Small intestine (tissue), 7 donors: ENCODE measurements around the gene TMED9. TPM values are rescaled to one million over a fixed set of nuclear protein-coding genes. Genes with fewer than 3 reads are reported as not detected.

Experiments used
- DNase-seq, 2 donors: peaks; one replicate each; pipeline versions ENCODE4 v3.0.0 to v3.0.0-alpha.2; 2013
- FAIRE-seq: peaks from 2 replicates; lab custom pipeline; 2012; peaks lifted over from hg19 to GRCh38; lab: Jason Lieb, UNC
- H3K27ac ChIP-seq, 3 donors: one replicate each; pipeline ENCODE4 v1.5.1; 2013; ENCODE audit warnings: low read length in 2 of 3, mild to moderate bottlenecking in 2 of 3, control low read depth in 1 of 3, inconsistent platforms in 1 of 3, low read depth in 1 of 3, moderate library complexity in 1 of 3
- H3K27me3 ChIP-seq, 3 donors: one replicate each; pipeline ENCODE4 v1.6.1; 2013; ENCODE audit warnings: low read length in 3 of 3, inconsistent platforms in 1 of 3; ENCODE audit not compliant: control insufficient read depth in 3 of 3, insufficient read depth in 3 of 3
- H3K36me3 ChIP-seq, 3 donors: one replicate each; pipeline ENCODE4 v1.6.1; 2013; ENCODE audit warnings: low read length in 3 of 3, inconsistent platforms in 1 of 3, low read depth in 1 of 3, mild to moderate bottlenecking in 1 of 3, moderate library complexity in 1 of 3; ENCODE audit not compliant: control insufficient read depth in 3 of 3, insufficient read depth in 2 of 3
- H3K4me1 ChIP-seq, 3 donors: one replicate each; pipeline ENCODE4 v1.6.1; 2013; ENCODE audit warnings: low read length in 2 of 3, inconsistent platforms in 1 of 3, low read depth in 1 of 3, mild to moderate bottlenecking in 1 of 3, moderate library complexity in 1 of 3; ENCODE audit not compliant: control insufficient read depth in 3 of 3, insufficient read depth in 2 of 3
- H3K4me3 ChIP-seq, 3 donors: one replicate each; pipeline ENCODE4 v1.5.1; 2013; ENCODE audit warnings: low read length in 3 of 3, control low read depth in 1 of 3, inconsistent platforms in 1 of 3, low read depth in 1 of 3, mild to moderate bottlenecking in 1 of 3, moderate library complexity in 1 of 3
- H3K9me3 ChIP-seq, 2 donors: one replicate each; pipeline ENCODE4 v1.6.1; 2013; ENCODE audit warnings: low read depth in 1 of 2, low read length in 1 of 2; ENCODE audit not compliant: control insufficient read depth in 2 of 2, insufficient read depth in 1 of 2
- WGBS, 3 donors: extraction: QIAGEN DNeasy Blood & Tissue Kit; methylation state at CpG; one replicate each; pipeline ENCODE4 v1.1.7; 2013; 5-methylcytosine and 5-hydroxymethylcytosine counted together
- polyA plus RNA-seq, 4 donors: library from polyadenylated mRNA; stranded (reverse) in 3 of 4; unstranded in 1 of 4; fragments of 200-250 nt in 3 of 4; fragments of 120-200 nt in 1 of 4; gene quantifications; one replicate each; pipeline versions ENCODE4 v1.2.1 to v1.2.3, GENCODE V29; 2013
- donor health status: healthy with polysubstance abuse.
- donor health status: control.
- donor health status: control.
- donor health status: Bipolar disorder and iron deficiency.
- donor health status: healthy.

TMED9 gene
- polyA plus RNA-seq, 4 donors, result 34.9 to 183 (median 86.3) TPM

- DNase-seq (no peak), FAIRE-seq (no peak)
- peaks cover 0 to 7% (median 4%) of the 10 kb centered on the region in 3 donors for H3K4me1 ChIP-seq
- H3K36me3 ChIP-seq, result peaks cover 2 to 23% (median 10%) of the 10 kb centered on the region in 3 donors
- H3K27ac ChIP-seq, result no peak overlapping the region
- no peaks in the 10 kb centered on the region for H3K27me3 ChIP-seq
- no peaks in the 10 kb centered on the region for H3K9me3 ChIP-seq
- H3K4me3 ChIP-seq, result no peak overlapping the region
- 68 to 79% (median 75%) methylated on average over 1 of the region's 1 CpG for WGBS, 3 donors
Measured at GRCh38 chr5:177590406-177590805, 1.6 kb upstream of the TMED9 start.

GRCh38 chr5:177591690-177592009 is 353 bp upstream of the TMED9 start:
- FAIRE-seq (no peak), DNase-seq (no peak)
- peak overlapping the region in 2 of 3 donors; percentile 89 to 91 for H3K4me3 ChIP-seq
- 12 to 20% (median 14%) methylated on average over 8 of the region's 8 CpGs for WGBS, 3 donors
- H3K36me3 ChIP-seq, result peaks cover 6 to 35% (median 17%) of the 10 kb centered on the region in 3 donors
- peaks cover 0 to 7% (median 4%) of the 10 kb centered on the region in 3 donors for H3K4me1 ChIP-seq
- H3K27ac ChIP-seq, result peak overlapping the region in 1 of 3 donors; percentile 94
- no peaks in the 10 kb centered on the region for H3K27me3 ChIP-seq
- no peaks in the 10 kb centered on the region for H3K9me3 ChIP-seq

- no peaks in the 10 kb centered on the region for H3K27me3 ChIP-seq
- peak overlapping the region; percentile 89 to 95 (median 91) for H3K4me3 ChIP-seq
- no peak overlapping the region for H3K27ac ChIP-seq
- H3K9me3 ChIP-seq, result no peaks in the 10 kb centered on the region
- H3K36me3 ChIP-seq, result peaks cover 6 to 38% (median 17%) of the 10 kb centered on the region in 3 donors
- DNase-seq, result no peak
- peaks cover 0 to 7% (median 4%) of the 10 kb centered on the region in 3 donors for H3K4me1 ChIP-seq
- FAIRE-seq, result no peak
- WGBS, 3 donors, result 63 to 79% (median 69%) methylated on average over 13 of the region's 13 CpGs
Measured at GRCh38 chr5:177592905-177593304, 902 bp downstream of the TMED9 start.

GRCh38 chr5:177593511-177593910 is 1.5 kb downstream of the TMED9 start:
- WGBS, 3 donors, result 64 to 74% (median 71%) methylated on average over 3 of the region's 3 CpGs
- no peak for DNase-seq
- no peak for FAIRE-seq
- no peaks in the 10 kb centered on the region for H3K27me3 ChIP-seq
- no peak overlapping the region for H3K27ac ChIP-seq
- peak overlapping the region in 2 of 3 donors; percentile 89 to 91 for H3K4me3 ChIP-seq
- no peaks in the 10 kb centered on the region for H3K9me3 ChIP-seq
- H3K36me3 ChIP-seq, result peaks cover 6 to 38% (median 17%) of the 10 kb centered on the region in 3 donors
- peaks cover 0 to 7% (median 4%) of the 10 kb centered on the region in 3 donors for H3K4me1 ChIP-seq

GRCh38 chr5:177594071-177594470 is 2.1 kb downstream of the TMED9 start:
- peaks cover 6 to 38% (median 17%) of the 10 kb centered on the region in 3 donors for H3K36me3 ChIP-seq
- no peaks in the 10 kb centered on the region for H3K27me3 ChIP-seq
- FAIRE-seq (no peak), DNase-seq (no peak)
- no peak overlapping the region for H3K27ac ChIP-seq
- H3K4me1 ChIP-seq, result peaks cover 0 to 7% (median 4%) of the 10 kb centered on the region in 3 donors
- WGBS, 3 donors, result 91 to 94% (median 92%) methylated on average over 8 of the region's 8 CpGs
- H3K9me3 ChIP-seq, result no peaks in the 10 kb centered on the region
- H3K4me3 ChIP-seq, result no peak overlapping the region

GRCh38 chr5:177595026-177595585 is 3.1 kb downstream of the TMED9 start:
- Histone ChIP-seq H3K4me1 (peaks cover 0 to 7% (median 4%) of the 10 kb centered on the region in 3 donors), H3K4me3 (no peak overlapping the region), H3K27me3 (no peaks in the 10 kb centered on the region), H3K36me3 (peaks cover 6 to 38% (median 17%) of the 10 kb centered on the region in 3 donors), H3K27ac (no peak overlapping the region), H3K9me3 (no peaks in the 10 kb centered on the region)
- FAIRE-seq (no peak), DNase-seq (no peak)
- WGBS, 3 donors, result 93 to 98% (median 96%) methylated on average over 8 of the region's 8 CpGs

GRCh38 chr5:177595991-177596774 is 4.2 kb downstream of the TMED9 start:
- peaks cover 0 to 14% (median 4%) of the 10 kb centered on the region in 3 donors for H3K4me1 ChIP-seq
- H3K9me3 ChIP-seq, result no peaks in the 10 kb centered on the region
- H3K4me3 ChIP-seq, result no peak overlapping the region
- H3K27me3 ChIP-seq, result no peaks in the 10 kb centered on the region
- DNase-seq, result no peak
- H3K27ac ChIP-seq, result no peak overlapping the region
- H3K36me3 ChIP-seq, result peaks cover 6 to 38% (median 17%) of the 10 kb centered on the region in 3 donors
- no peak for FAIRE-seq
- WGBS, 3 donors, result 96 to 97% (median 97%) methylated on average over 2 of the region's 2 CpGs

GRCh38 chr5:177596775-177597238 is 4.8 kb downstream of the TMED9 start:
- H3K27ac ChIP-seq, result no peak overlapping the region
- H3K4me3 ChIP-seq, result no peak overlapping the region
- H3K9me3 ChIP-seq, result no peaks in the 10 kb centered on the region
- H3K4me1 ChIP-seq, result peaks cover 0 to 15% (median 4%) of the 10 kb centered on the region in 3 donors
- DNase-seq (no peak), FAIRE-seq (no peak)
- WGBS, 3 donors, result 95 to 100% (median 95%) methylated on average over 2 of the region's 2 CpGs
- H3K36me3 ChIP-seq, result peaks cover 6 to 38% (median 17%) of the 10 kb centered on the region in 3 donors
- H3K27me3 ChIP-seq, result no peaks in the 10 kb centered on the region
